T-helper 1 cell (primary cell): Measurements from ENCODE around the gene SLC13A1.
"Not testable (repeated sequence)": the region's sequence is repeated elsewhere in the genome, so short reads cannot be mapped to it uniquely, and the experiment has no call there.

ENCODE experiments used
- DNase-seq, 5 donors: peaks; one replicate each; pipeline ENCODE4 v3.0.0-alpha.2; 2012 to 2020
- total RNA-seq, 4 donors: gene quantifications; one replicate each; lab custom pipeline; 2026; lab: John Stamatoyannopoulos, UW

Gene SLC13A1
- 0 reads per million in 4 donors for total RNA-seq

GRCh38 chr7:123199883-123200282 lies at the start of gene SLC13A1:
Gene SLC13A1 (minus strand): TSS chr7:123199969. CDS start chr7:123199946, 23 bp downstream.
- DNase-seq = no peak

GRCh38 chr7:123244768-123245167 lies 45.0 kb upstream of the SLC13A1 start:
- DNase-seq = no peak

DNA sequence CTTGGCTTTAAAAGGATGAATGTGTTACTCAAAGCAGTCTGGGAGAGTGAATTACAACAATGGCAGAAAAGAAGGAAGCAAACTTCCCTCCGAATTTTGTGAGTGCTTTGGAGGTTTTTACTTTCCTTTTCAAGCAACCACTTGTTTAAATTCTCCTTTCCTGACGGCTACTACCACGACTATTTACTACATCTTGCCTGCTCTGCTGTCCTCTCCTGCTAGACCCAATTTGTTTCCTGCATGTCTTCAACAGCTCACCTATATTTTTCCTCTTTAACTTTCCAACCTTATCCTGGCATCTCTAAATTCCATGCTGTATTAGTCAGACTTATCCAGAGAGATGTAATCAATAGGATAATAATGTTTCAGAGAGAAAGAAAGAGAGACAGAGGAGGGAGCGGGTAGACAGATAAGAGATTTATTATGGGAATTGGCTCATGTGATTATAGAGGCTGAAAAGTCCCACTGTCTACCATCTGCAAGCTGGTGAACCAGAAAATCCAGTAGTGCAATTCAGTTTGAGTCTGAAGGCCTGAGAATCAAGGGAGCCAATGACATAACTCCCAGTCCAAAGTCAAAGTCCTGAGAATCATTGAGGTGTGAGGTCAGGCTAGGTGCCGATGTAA lies 42.8 kb upstream of the SLC13A1 start:
- DNase-seq = no peak

DNA sequence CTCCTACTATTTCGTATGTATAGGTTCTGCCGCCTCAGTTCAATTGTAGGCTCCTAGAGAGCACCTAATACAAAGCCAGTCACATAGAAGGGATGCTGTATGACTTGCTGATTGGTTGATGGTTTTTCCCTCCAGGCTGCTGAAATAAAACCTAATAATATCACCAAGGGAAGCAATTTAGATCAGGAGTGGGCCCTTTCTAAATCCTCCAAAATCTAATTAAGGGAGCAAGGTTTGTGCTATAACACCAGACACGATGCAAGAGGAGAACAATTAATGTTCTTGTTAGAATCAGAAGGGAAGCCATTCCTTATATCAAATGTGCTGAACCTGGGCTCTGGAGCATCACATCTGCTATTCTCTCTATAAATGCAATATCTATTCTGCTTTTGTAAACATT lies 42.0 kb upstream of the SLC13A1 start:
- DNase-seq = no peak

- no peak for DNase-seq
These were observed 31.5 kb upstream of the SLC13A1 start for GRCh38 chr7:123231021-123232000.

DNA sequence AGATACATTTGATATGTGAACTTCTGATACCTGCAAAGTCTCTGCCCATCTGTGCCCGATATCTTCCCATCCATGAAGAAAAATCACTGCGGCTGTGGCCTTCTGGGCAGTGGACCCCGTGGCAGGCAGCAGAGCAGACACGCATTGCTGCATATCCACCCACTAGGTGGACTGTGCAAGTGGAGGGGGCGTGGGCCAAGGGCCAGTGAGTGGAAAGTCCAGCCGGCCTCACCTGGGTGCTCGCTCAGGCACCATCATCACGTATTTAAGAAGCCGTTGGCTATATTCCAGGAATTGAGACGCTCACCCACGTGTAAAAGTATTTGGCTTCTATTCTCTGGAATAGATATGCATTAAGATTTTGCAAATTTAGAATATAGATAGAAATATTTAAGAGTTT lies 30.8 kb upstream of the SLC13A1 start:
- no peak for DNase-seq

GRCh38 chr7:123230147-123230546 lies 30.4 kb upstream of the SLC13A1 start:
- no peak for DNase-seq

GRCh38 chr7:123229426-123229825 lies 29.7 kb upstream of the SLC13A1 start:
- DNase-seq = no peak

- not testable (repeated sequence) for DNase-seq
These were observed 27.9 kb upstream of the SLC13A1 start for GRCh38 chr7:123227666-123228065.

- DNase-seq = no peak
These were observed 20.6 kb upstream of the SLC13A1 start for GRCh38 chr7:123220396-123220795.

DNA sequence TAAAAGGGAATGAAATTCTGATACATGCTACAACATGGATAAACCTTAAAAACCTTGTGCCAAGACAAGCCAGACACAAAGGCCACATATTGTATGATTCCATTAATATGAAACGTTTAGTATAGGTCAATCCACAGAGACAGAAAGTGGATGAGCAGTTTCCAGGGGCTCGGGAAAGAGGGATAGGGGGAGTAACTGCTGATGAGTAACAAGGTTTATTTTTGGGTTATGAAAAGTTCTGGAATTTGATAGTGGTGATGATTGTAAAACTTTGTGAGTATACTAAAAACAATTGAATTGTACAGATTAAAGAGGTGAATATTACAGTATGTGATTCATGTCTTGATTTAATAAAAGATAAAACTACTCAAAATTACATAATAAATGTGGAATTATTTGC lies 19.1 kb upstream of the SLC13A1 start:
- no peak for DNase-seq

DNA sequence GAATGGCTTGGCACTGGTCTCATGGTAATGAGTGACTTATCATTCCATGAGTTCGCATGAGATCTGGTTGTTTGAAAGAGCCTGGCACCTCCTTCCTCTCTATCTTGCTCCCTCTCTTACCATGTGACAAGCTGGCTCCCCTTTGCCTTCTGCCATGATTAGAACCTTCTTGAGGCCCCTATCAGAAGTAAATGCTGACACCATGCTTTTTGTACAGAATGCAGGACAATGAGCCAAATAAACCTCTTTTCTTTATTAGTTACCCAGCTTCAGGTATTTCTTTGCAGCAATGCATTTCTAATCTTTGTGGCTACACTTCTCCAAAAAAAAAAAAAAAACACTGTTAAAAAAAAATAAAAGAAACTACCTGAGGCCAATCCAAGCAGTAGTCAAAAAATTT lies 17.1 kb upstream of the SLC13A1 start:
- no peak for DNase-seq

DNA sequence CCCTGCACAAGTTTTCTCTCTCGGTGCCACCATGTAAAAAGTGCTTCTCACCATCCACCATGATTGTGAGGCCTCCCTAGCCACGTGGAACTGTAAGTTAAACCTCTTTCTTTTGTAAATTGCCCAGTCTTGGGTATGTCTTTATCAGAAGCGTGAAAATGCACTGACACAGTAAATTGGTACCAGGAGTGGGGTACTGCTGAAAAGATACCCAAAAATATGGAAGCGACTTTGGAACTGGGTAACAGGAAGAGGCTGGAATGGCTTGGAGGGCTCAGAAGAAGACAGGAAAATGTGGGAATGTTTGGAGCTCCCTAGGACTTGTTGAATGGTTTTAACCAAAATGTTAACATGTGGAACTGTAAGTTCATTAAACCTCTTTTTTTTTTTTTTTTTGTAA lies 15.6 kb upstream of the SLC13A1 start:
- DNase-seq = no peak

- no peak for DNase-seq
These were observed 11.8 kb upstream of the SLC13A1 start for GRCh38 chr7:123211545-123211944.

- no peak for DNase-seq
These were observed 11.2 kb upstream of the SLC13A1 start for GRCh38 chr7:123210986-123211385.

DNA sequence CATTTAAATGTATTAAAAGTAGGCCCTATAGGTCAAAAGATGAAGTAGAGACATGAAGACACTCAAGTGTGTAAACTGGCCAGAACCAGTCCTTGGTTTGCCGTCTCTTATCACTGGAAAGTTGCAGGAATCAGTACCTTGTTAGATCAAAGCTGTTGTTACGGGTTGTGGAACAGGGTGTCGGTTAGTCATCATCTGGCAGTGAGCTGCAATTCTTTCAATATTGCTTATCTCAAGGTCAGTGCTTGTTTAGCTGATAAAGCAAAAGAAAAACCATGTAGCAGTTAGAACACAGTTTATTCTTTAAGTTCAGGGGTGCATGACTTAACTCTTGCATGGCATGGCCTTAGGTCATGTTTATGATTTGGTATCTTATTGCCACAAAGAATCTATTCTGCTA lies 10.0 kb upstream of the SLC13A1 start:
- no peak for DNase-seq

DNA sequence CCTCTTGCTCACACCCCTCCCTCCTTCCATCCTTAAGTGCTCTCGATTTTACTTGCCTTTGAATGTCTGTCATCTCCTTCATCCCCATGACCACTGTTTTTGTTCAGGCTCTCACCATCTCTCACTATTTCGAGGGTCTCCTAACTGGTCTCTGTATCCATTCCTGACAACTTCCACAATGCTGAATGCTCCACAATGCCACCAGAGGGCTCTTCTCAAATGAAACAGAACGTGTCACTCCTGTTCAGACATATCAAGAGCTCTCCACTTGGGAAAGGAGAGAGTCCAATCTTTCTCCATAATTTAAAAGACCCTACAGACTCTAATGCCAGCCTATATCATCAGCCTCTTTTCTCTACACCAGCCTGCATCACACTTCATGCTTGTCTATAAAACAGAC lies 9.0 kb upstream of the SLC13A1 start:
- no peak for DNase-seq

DNA sequence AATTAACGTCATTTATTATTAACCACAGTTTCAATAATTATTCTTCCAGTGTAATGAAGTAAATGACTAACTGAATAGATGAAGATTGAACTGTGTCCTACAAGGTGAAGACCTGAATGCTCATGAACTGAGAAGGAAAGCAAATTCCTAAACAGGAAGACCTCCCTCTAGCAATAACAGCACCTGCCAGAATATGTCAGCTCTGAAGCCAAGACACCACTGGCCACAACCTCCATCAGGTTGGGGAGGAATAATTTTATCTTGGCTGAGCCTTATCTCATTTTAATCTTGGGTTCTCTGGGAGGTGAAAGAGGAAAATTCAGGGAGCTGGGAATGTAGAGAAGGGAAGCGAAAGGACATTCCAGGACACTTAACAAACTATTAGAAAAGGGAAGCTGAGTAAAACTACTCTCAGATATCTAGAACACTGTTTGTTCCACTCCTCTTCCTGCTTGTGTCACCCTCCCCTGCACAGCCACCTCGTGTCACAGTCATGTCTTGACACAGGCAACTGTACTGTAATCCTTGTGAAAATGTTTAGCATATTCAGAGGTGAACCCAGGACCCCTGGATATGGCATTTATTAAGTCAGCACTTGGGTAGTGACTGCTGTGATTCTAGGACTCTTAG lies 4.6 kb upstream of the SLC13A1 start:
- DNase-seq = no peak

GRCh38 chr7:123201901-123202300 lies 2.1 kb upstream of the SLC13A1 start:
- DNase-seq = no peak

DNA sequence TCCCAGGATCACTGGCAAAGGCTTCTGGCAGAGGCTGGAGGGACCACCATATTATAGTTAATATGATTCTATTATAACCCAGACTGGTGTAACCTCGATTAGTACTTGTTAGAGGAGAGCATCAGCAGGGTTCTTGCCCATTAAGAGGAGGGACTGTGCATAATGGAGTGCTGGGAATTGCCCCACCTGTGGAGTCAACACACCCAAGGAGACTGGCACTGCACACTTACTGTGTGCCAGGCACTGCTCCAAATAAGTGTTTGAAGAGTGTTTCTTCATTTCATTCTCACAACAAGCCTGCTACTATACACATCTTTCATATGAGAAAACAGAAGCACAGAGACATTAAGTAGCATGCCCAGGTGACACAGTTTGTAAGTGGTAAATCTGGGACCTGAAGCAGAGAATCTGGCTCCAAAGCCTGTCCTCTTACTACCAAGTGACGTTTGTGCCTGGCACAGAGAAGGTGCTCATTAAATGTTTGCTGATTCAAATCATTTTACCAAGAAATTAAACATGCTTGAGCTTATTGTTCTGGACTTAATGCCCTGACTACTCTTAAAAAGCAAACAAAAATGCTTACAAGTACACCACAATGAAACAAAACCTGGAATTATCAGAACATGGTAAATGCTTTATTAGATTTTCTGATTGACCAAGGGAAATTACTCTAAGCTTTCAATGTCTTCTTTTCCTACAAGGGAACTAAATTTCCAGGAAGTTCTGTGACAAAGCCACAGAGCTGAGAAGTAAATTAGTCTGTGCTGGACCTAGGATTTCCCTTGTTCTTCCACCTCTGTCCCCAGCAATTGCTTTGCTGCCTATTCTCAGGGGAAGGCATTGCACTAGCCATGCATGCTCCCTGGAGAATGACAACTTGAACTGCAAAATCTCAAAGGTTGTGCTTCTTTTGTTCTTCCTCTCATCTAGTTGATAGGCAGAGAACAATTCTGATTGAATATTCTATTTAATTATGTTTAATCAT lies 809 bp downstream of the SLC13A1 start:
- DNase-seq = no peak

DNA sequence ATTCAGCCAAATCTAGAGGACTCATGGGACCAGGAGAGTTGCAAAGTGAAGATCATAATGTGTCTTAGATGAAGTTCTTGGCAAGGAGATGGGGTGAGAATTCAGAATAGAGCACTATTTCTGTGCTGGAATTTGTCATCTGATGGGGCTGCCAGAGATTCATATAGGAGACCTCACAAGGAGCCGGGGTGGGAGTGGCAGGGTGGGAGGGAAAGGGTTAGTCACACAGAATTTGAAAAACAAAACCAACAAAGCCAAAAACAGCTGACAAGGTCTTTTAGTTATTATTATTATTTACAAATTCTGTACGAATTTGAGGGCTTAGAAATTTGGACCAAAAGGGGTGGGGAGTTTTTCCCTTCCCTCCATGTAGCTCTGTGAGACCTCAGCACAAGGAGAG lies 1.7 kb downstream of the SLC13A1 start:
- no peak for DNase-seq

DNA sequence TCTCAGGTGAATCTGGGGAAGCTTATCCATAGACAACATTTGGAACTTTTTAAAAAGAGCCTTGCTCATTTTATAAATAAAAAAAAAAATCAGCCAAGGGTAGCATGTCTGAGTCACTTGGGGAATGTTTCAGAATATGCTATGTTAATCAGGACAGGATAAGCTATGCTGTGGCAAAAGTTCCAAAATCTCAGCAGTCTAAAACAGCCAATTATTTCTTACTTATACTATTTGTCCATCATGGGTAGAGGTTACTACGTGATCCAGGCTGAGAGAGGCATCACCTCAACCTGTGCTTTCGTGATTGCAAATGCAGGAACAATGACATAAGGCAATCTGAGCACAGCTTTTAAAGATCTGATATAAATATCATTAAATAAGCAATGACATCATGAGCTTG lies 6.5 kb downstream of the SLC13A1 start:
- no peak for DNase-seq
